Right lobe of liver (tissue), 6 donors: ENCODE results near the gene UBXN6. TPM values are rescaled to one million over a fixed set of nuclear protein-coding genes. Genes with fewer than 3 reads are reported as not detected.

Source experiments
- ATAC-seq, 4 donors: fragments of 200-7000 bp; cut with Tn5 transposase; one replicate each; pipeline ENCODE4 v1.9.1; 2020; ENCODE audit warnings: mild to moderate bottlenecking in 4 of 4, moderate library complexity in 4 of 4
- DNase-seq, 3 donors: peaks; one replicate each; pipeline ENCODE4 v3.0.0-alpha.2; 2020
- H3K27ac ChIP-seq, 3 donors: fragments of 200-600 bp; one replicate each; pipeline ENCODE4 v1.8.0; 2022
- H3K27me3 ChIP-seq, 2 donors: fragments of 200-600 bp; one replicate each; pipeline ENCODE4 v1.8.0; 2022
- H3K36me3 ChIP-seq, 4 donors: fragments of 200-600 bp; sonication (generic) in 1 of 4; one replicate each; pipeline versions ENCODE4 v1.5.1 to v1.8.0; 2017 to 2022; ENCODE audit warnings: control low read depth in 1 of 4
- H3K4me1 ChIP-seq, 4 donors: fragments of 200-600 bp; sonication (generic) in 1 of 4; one replicate each; pipeline versions ENCODE4 v1.5.1 to v1.8.0; 2017 to 2022; ENCODE audit warnings: control low read depth in 1 of 4
- H3K4me3 ChIP-seq, 3 donors: fragments of 200-600 bp; one replicate each; pipeline ENCODE4 v1.8.0; 2022
- H3K9me3 ChIP-seq, 4 donors: fragments of 200-600 bp; sonication (generic) in 1 of 4; one replicate each; pipeline versions ENCODE4 v1.5.1 to v1.8.0; 2017 to 2022; ENCODE audit warnings: control low read depth in 1 of 4
- CTCF ChIP-seq, 4 donors: fragments of 200-600 bp in 3 of 4; fragments of 450-650 bp in 1 of 4; IDR thresholded peaks; one replicate each; pipeline versions ENCODE4 v1.5.1 to v1.8.0; 2016 to 2022; ENCODE audit warnings: antibody characterized with exemption in 4 of 4, mild to moderate bottlenecking in 2 of 4
- POLR2A ChIP-seq: fragments of 450-650 bp; IDR thresholded peaks from one replicate; pipeline ENCODE4 v1.6.1; 2017; ENCODE audit warnings: antibody characterized with exemption, mild to moderate bottlenecking
- WGBS: methylation state at CpG from one replicate; pipeline ENCODE4 v1.1.6; 2018; ENCODE audit warnings: low coverage, low lambda C conversion rate; ENCODE audit not compliant: insufficient coverage; ENCODE audit errors: missing lambda C conversion rate; 5-methylcytosine and 5-hydroxymethylcytosine counted together
- intact Hi-C, 2 donors: fragments of 100-400 bp; cut with DNase I; formaldehyde crosslinking; loops; one replicate each; pipeline versions ENCODE4 v1.11.2 to v1.14.1; 2022
- total RNA-seq, 6 experiments: library from RNA; depleted of rRNA in 2 of 6; stranded (reverse); fragments of >200 nt in 2 of 6; fragmentation: NEBNext Ultra II Directional in 3 of 6; extraction: Animal tissue kit (Norgen Biotek cat#: 25700) in 3 of 6; gene quantifications; one replicate each; pipeline versions ENCODE4 v1.1.0 to v1.2.4, GENCODE V29; 2016 to 2023
- donor health status: DM: no; HTN: yes; CAD: no.
- donor health status: DM: no; HTN: no; CAD: no.
- donor health status: DM: no; HTN: no; CAD: no.
- donor health status: DM: no; HTN: yes; CAD: no.
- donor health status: DM: no; HTN: yes; CAD: no.

Gene UBXN6
- total RNA-seq, 6 experiments from 2014 or later, result 47.2 to 79.1 (median 58.8) TPM

- no peak for DNase-seq
- ATAC-seq, result peak; percentile 44 to 57 (median 53)
These were observed 37.9 kb upstream of the UBXN6 start for GRCh38 chr19:4495471-4495870.

GRCh38 chr19:4494691-4495064 is 37.1 kb upstream of the UBXN6 start:
- no peak overlapping the region for H3K27ac ChIP-seq
- ATAC-seq (no peak), DNase-seq (no peak)
- intact Hi-C loops, result loop anchor here in 1 of 2 donors (10.0 kb wide), 1 partner anchor 230 kb away; no protein-coding TSS in a partner anchor
- no peak overlapping the region for H3K4me3 ChIP-seq
- no peaks in the 10 kb centered on the region for H3K27me3 ChIP-seq
- peaks cover 0 to 28% (median 6%) of the 10 kb centered on the region in 4 donors for H3K36me3 ChIP-seq
- no peaks in the 10 kb centered on the region for H3K4me1 ChIP-seq
- no peaks in the 10 kb centered on the region for H3K9me3 ChIP-seq
- WGBS, result 92% methylated on average over 4 of the region's 8 CpGs
- TF ChIP-seq CTCF (IDR thresholded peaks at IDR 0.05) (no peak), POLR2A (no peak)

More at GRCh38 chr19:4495471-4495870, 37.9 kb upstream of the UBXN6 start:
- 85% methylated on average over 3 of the region's 12 CpGs for whole genome bisulfite sequencing
- Histone ChIP-seq H3K27ac (no peak overlapping the region), H3K27me3 (no peaks in the 10 kb centered on the region), H3K4me3 (no peak overlapping the region), H3K36me3 (peaks cover 0 to 31% (median 6%) of the 10 kb centered on the region in 4 donors), H3K4me1 (no peaks in the 10 kb centered on the region), H3K9me3 (no peaks in the 10 kb centered on the region)
- intact Hi-C loops, result loop anchor here in 1 of 2 donors (10.0 kb wide), 1 partner anchor 231 kb away; no protein-coding TSS in a partner anchor
- TF ChIP-seq CTCF (IDR thresholded peaks at IDR 0.05), result peak in 3 of 4 donors; percentile 19 to 40 (median 24)
- TF ChIP-seq POLR2A, result no peak

GRCh38 chr19:4493929-4494690 is 36.5 kb upstream of the UBXN6 start:
- no peak for DNase-seq
- Histone ChIP-seq H3K4me1 (no peaks in the 10 kb centered on the region), H3K4me3 (no peak overlapping the region), H3K36me3 (peaks cover 0 to 28% (median 6%) of the 10 kb centered on the region in 4 donors), H3K27ac (no peak overlapping the region), H3K27me3 (no peaks in the 10 kb centered on the region), H3K9me3 (no peaks in the 10 kb centered on the region)
- WGBS, result no CpG with 5 or more reads among the region's 61 CpGs
- intact Hi-C loops, result loop anchor here in 1 of 2 donors (10.0 kb wide), 1 partner anchor 229 kb away; no protein-coding TSS in a partner anchor
- ATAC-seq, result no peak
- TF ChIP-seq CTCF (IDR thresholded peaks at IDR 0.05) (no peak), POLR2A (no peak)

GRCh38 chr19:4493104-4493928 is 35.7 kb upstream of the UBXN6 start:
- DNase-seq, result no peak

More at GRCh38 chr19:4493104-4493928, 35.7 kb upstream of the UBXN6 start:
- TF ChIP-seq POLR2A (no peak), CTCF (IDR thresholded peaks at IDR 0.05) (no peak)
- Histone ChIP-seq H3K36me3 (peaks cover 0 to 23% (median 6%) of the 10 kb centered on the region in 4 donors), H3K9me3 (no peaks in the 10 kb centered on the region), H3K4me1 (no peaks in the 10 kb centered on the region), H3K4me3 (no peak overlapping the region), H3K27me3 (no peaks in the 10 kb centered on the region), H3K27ac (no peak overlapping the region)
- intact Hi-C loops, result loop anchor here in 1 of 2 donors (10.0 kb wide), 1 partner anchor 229 kb away; no protein-coding TSS in a partner anchor
- 92% methylated on average over 6 of the region's 41 CpGs for WGBS
- ATAC-seq, result no peak
